ENCODE measurements around the gene NDNF.

DNA sequence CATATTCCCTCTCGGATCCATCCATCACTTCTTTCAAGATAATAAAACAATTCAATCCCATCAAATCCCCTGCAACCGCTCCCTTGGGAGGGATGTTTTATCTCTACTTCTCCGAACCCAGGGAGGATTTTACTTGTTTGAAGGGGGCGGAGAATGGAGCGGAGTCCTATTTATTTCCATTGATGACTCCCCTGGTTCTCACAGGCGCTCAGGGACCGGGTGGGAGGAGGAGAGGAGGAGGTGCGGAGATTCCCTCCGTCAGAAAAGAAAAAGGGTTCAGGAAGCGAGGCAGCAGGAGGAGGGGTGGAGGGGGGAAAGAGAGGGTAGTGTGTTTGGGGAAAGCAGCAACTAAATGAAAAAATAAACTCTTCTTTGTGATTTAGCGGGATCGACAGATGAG is 2.1 kb downstream of the NDNF start:
- TF ChIP-seq ARNTL (CRISPR knock-in tag; IDR thresholded peaks at IDR 0.05; ENCODE audit: borderline replicate concordance, low read depth) = no peak
- TF ChIP-seq ZNF8 (CRISPR knock-in tag; IDR thresholded peaks at IDR 0.05) = no peak

Data from SK-N-SH treated with all-trans-retinoic acid at 6 μM for 48 hours (cell line).